CD4-positive, alpha-beta T cell treated with Interleukin-15 for 1 hour (primary cell): ENCODE measurements around the gene NTN1.

ENCODE experiments used
- DNase-seq: peaks from one replicate; pipeline ENCODE4 v3.0.0-alpha.2; 2020

The NTN1 gene

GRCh38 chr17:9038380-9038779 lies 17.1 kb downstream of the NTN1 start:
- no peak for DNase-seq

DNA sequence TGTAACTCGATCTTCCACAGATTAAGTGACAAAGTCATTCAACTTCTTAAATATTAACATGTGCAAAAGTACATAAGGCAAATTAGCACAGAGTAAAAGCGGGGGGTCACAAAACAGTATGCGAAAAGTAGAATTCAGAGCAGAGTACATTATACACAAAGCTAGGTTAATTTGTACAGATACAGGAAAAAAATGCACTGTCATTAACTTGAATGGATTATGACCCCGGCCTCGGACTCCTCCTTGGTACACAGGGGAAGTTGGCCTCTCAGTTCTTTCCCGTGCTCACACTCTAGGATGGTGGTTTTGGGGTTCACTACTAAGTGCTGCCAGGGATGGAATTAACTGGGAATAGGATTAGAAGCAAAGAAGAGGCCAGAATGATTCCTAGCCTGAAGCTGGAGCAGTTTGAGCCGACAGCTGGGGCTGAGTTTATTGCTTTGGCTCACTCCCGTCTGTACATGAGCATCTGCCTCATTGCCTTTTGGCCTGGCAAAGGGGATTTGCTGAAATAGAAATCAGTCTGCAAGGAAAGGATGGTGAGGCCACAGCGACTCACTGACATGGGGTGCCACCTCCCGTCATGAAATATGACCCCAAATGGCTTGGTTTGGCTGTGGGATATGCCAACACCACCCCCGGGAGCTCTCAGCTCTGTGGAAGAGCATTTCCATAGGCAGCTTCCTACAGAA lies 23.6 kb downstream of the NTN1 start:
- no peak for DNase-seq

DNA sequence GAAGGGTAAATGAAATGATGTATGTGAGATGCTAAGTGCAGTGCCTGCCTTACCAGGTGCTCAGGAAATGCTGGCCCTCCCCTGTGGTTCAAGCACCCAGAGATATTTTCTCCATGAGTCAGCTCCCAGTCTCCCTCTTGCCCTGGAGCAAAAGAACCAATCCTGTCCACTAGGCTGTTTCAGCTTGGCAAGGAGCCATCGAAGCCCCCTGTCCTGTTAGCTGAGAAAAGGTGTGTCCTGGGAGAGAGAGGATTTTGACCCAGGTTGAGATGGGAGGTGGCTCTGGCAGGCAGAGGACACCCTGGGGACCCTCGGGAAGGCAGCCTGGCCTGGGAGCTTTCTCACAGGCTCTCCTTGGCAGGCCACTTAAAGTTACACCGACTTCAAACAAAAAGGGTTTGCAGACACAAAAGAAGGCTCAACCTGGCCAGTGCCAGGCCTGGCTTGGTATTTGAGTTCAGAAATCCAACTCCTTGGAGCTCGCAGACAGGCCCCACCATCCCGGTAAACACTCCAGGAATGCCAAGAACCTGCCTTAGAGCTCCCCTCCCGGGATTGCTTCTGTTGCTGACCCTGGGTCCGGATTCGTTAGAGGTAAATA lies 29.6 kb downstream of the NTN1 start:
- DNase-seq, result no peak

- DNase-seq, result no peak
These were observed 30.3 kb downstream of the NTN1 start for GRCh38 chr17:9051561-9051960.

DNA sequence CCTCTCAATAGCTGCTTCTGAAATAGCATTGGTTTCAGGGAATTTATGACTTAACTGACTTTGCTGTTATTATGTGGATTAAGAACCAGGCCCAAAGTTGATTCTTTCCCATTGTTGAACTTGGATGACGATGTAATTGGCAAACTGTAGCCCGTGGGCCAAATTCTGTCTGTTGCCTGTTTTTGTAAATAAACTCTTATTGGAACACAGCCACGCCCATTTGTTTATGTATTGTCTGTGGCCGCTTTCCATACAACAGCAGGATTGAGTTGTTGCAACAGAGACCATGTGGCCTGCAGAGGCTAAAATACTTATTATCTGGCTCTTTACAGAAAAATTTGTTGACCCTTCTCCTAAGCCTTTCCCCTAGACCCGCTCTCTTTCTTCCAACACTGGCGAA lies 31.6 kb downstream of the NTN1 start:
- no peak for DNase-seq

- no peak for DNase-seq
These were observed 32.1 kb downstream of the NTN1 start for GRCh38 chr17:9053406-9053805.

DNA sequence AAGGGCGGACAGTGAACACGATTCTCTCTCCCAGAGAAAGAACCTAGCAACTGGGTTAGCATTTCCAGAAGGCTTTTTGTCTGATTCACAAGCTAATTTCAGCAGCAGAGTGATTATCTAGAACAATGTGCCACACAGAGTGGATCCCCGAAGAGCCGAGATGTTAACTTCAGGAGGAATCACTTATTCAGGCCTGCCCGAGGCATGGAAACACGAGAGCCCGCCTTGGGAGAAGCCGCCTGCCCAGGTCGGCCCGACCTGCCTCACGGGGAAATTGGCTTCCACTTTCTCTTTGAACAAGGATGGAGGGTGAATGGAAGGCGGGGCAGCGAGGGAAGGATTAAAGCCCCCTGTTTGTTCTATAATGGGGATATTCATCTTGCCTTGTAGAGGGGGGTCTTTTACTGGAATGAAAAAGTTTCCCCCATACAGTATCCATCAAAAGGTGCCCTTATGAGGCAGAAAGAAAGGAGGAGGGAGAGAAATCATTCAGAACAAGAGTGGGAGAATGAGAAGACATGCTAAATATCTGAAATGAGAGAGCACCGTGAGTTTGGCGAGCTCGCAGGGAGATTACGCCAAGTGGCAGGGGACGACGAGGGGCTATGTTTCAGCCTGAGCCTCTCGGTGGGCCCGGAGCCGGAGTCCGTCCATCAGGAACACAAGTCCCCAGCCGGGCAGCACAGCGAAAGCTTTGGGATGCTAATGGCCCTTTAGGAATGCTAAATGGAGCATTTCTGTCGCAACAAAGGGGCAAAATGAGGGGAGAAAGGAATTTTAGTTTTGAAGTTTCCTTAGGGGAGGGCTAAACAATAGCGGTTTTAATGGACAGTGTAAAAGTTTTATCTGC lies 33.0 kb downstream of the NTN1 start:
- no peak for DNase-seq

GRCh38 chr17:9055281-9055680 lies 34.0 kb downstream of the NTN1 start:
- no peak for DNase-seq

DNA sequence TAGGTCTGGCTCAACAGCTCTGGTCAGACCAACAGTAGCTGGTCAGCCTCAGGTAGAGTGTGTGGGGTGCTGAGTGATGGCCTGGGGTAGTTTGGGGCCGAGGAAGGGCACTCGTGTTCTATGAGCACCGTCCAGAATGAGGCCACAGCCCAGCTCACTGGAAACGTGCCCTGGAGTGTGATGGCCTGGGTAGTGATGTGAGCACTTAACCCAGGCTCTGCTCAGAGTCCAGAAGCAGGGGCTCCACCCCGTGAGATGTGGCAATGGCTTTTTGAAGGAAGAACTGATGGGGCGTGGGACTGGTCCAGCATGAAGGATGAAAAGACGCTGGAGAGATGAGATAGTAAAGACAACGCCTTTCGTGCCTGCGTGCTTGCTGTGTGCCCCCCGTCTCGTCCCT lies 35.3 kb downstream of the NTN1 start:
- no peak for DNase-seq

GRCh38 chr17:9057310-9057709 lies 36.0 kb downstream of the NTN1 start:
- no peak for DNase-seq

DNA sequence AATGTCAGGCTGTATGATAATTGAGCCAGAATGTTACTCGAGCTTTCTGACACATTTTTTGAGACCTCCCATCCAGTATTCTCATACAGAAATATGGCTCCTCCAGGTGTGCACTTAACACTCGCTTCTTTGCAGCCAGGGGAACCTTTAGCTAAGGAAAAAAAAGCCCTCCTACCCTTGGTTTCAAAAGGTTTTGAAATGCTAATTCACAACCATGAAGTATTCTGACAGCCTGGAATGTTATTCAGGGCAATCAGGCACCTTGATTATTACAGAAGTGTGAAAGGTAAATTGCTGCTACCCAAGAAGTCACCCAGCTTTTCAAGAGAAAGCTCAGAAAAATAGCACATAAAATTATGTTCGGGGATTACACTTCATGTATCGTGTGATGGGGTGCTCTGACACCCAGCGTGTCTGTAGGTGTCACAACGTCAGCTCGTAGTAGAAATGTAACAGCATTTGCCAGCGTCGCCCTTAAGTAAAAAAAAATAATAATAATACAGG lies 41.1 kb downstream of the NTN1 start:
- DNase-seq, result no peak

DNA sequence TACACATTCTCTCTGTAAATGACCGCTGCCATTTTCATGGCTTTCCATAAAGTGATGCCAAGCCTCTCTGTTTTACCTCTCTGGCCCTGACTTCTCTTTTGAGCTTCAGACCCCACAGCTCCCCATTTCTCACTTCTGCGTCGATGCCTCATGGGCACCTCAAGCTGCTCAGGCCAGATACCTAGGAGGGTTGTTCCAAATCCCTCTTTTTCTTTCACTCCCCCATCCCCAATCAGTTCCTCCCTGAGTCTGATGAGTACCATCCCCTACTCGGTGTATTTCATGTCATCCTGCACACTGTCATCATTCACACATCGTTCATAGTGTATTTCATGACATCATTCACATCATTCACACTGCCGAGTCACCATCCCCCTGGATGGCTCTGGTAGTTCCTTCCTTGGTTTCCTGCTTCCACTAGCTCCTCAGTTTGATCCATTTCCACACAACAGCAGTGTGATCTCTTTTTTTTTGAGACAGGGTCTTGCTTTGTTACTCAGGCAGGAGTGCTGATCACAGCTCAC lies 43.1 kb downstream of the NTN1 start:
- DNase-seq, result no peak

DNA sequence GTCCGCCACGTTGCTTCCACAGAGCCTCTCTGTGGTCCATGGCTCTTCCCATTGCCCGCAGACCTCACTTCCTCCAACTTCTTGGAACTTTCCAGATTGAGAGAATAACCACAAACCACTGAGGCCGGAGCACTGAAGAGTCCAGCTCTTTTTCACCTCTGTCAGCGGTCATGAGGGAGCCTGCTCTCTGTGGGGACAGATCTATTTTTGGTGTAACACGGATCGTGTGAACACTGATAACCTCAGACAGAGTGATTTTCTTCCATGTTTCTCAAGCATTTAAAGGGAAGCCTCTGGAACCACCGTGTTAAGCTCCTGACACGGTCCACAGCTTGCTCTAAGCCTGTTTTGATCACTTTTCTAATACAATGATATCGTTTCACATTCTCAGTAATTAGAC lies 49.7 kb downstream of the NTN1 start:
- DNase-seq, result no peak

GRCh38 chr17:9071811-9072498 lies 50.6 kb downstream of the NTN1 start:
- no peak for DNase-seq

- DNase-seq, result no peak
These were observed 51.5 kb downstream of the NTN1 start for GRCh38 chr17:9072696-9073339.

GRCh38 chr17:9074131-9074530 lies 52.8 kb downstream of the NTN1 start:
- DNase-seq, result no peak

DNA sequence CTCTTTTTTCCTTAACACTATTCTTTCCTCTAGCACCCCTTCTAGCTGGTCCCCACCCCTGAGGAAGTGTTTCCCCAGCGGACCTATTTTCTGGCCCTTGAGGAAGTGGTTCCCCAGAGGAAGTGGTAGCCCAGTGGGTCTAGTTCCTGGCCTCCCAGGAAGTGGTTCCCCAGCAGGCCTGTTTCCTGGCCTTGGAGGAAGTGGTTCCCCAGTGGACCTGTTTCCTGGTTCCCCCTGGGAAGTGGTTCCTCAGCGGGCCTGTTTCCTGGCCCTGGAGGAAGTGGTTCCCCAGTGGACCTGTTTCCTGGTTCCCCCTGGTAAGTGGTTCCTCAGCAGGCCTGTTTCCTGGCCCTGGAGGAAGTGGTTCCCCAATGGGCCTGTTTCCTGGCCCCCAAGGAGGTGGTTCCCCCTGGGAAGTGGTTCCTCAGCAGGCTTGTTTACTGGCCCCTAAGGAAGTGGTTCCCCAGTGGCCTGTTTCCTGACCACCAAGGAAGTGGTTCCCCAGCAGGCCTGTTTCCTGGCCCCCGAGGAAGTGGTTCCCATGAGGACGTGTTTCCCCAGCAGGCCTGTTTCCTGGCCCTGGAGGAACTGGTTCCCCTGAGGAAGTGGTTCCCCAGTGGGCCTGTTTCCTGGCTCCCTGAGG lies 58.3 kb downstream of the NTN1 start:
- no peak for DNase-seq

GRCh38 chr17:9080296-9080914 lies 59.1 kb downstream of the NTN1 start:
- DNase-seq, result no peak

DNA sequence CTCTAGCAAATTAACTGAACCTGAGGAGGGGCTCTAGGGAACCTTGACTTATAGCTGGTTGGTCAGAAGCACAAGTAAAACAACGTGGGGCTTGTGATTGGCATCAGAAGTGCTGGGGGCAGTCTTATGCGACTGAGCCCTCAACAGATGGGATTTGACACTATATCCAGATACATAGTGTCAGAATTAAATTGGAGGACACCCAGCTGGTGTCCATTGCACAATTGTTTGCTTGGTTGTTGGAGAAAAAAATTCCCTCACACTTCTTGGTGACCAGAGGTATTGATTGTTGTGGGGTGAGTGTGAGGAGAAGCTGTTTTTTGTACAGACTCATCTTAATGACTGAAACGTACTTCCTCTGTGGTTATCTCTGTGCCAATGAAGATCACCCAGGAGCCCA lies 59.7 kb downstream of the NTN1 start:
- no peak for DNase-seq

- no peak for DNase-seq
These were observed 65.3 kb downstream of the NTN1 start for GRCh38 chr17:9086577-9086976.

DNA sequence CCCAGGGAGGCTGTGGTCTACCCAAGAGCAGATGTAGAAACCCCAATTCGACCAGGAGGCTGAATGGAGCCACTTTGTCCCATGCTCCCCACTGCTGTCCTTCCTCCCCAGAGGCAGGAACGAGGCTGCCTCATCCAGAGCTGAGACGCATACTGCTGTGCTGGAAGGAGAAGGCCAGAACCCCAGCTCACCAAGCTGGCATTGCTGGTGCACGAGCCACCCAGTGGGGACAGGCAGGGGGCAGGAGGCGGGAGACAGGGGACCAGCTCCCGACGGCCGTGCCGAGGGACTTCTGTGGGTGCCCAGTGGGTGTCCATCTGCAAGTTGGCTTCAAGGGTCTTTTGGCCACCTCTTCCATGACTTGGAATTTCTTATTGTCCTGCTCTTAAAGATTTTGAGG lies 66.6 kb downstream of the NTN1 start:
- DNase-seq, result no peak
